Stimulated activated CD4-positive, alpha-beta T cell treated with anti-CD3 and anti-CD28 coated beads, Interleukin-2, amount 100 ng/mL, for 4 hours (primary cell): ENCODE measurements around the gene ABHD6.
"Not testable (repeated sequence)": the region's sequence is repeated elsewhere in the genome, so short reads cannot be mapped to it uniquely, and the experiment has no call there.

Experiments
- DNase-seq: peaks from one replicate; pipeline ENCODE4 v3.0.0-alpha.2; 2020; ENCODE audit warnings: low read depth

Gene ABHD6, protein sequence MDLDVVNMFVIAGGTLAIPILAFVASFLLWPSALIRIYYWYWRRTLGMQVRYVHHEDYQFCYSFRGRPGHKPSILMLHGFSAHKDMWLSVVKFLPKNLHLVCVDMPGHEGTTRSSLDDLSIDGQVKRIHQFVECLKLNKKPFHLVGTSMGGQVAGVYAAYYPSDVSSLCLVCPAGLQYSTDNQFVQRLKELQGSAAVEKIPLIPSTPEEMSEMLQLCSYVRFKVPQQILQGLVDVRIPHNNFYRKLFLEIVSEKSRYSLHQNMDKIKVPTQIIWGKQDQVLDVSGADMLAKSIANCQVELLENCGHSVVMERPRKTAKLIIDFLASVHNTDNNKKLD

DNA sequence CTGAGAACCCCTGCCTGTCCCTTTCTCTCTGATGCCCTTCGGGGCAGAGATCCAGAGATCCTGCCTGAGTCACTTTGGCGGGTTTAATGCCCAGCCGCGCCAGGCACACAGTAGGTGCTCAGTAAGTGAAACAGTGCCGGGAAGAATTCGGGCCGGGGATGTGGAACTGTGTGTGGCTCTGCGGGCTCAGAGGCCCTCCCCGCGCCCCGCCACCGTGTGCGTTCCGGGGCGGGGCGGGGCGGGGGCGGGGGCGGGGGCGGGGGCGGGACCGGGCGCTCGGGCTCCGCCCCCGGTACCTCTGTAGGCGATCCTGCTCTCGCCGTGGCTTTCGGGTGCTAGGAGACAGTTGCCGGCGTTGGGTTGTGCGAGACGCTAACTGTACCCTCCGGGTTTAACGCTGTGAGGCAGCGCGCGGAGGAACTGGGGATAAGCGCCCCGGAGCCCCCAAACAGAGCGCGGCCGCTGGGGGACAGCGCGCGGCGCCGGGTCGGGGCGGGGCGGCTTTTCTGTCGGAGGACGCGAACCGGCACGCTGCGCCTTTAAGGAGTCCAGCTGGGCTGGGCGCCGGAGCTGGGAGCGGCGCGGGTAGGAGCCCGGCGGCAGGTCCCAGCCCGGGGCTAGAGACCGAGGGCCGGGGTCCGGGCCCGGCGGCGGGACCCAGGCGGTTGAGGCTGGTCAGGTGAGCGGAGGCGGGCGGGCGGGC lies at the start of gene ABHD6:
TSS of gene ABHD6 (plus strand) at position 555 of the 703 bp plus-strand sequence. CDS start 18,795 bp downstream, outside the sequence.
- DNase-seq, result peak; percentile 64

DNA sequence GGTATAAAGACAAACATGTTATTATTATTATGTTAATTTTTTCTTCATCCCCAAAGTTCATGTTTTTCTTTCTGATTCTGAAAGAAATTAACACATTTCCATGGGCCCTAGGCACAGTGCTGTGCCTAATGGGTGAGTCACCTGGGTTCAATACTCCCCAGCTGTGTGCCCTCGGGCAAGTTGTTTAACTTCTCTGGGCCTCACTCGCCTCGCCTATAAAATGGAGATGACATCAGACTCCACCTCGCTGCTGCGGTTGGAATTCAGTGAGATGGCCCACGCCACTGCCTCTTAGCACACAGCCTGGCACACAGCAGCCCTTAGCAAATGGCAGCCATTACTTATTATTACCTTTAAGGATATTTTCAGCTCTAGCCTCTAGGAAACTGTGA lies 49.4 kb upstream of the ABHD6 start:
- DNase-seq, result no peak

DNA sequence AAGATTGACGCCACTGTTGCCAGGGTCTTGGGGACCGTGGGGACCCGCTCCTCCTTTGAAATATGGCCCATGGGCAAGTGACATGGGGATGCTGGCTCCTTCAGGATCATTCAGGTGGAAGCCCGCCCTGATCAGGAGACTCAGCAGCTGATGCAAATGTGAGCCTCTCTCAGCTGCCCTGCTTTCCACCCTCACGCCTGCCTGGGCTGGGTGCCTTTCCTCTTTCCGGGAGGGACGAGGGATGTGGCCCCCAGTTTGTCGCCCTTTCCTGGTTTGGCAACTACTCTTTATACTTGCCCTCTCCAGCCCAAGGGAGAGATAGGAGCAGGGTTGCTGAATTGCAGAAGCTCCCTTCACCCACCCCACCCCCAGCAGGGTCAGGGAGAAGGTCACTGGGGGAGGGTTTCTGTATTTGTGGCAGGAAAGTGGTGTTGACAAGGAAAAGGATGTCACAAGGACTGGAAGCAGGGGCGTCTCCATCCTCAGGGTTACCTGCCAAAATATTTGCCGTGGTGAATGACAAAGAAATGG lies 48.6 kb upstream of the ABHD6 start:
- DNase-seq, result no peak

DNA sequence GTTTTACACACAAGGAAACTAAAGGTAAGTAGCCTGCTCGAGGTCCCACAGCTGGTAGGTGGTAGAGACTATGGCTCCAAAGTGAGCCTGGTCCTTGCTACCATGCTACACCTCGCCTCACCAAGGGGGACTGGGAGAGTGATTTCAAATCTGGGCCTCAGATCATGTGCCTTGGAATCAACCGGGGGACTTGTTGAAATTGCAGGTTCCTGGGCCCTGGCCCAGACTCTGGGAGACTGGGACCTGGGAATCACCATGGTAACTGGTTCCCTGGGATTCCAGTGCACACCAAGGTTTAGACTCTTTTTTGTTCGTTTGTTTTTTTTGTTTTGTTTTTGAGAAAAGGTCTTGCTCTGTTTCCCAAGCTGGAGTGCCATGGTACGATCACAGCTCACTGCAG lies 47.9 kb upstream of the ABHD6 start:
- no peak for DNase-seq

DNA sequence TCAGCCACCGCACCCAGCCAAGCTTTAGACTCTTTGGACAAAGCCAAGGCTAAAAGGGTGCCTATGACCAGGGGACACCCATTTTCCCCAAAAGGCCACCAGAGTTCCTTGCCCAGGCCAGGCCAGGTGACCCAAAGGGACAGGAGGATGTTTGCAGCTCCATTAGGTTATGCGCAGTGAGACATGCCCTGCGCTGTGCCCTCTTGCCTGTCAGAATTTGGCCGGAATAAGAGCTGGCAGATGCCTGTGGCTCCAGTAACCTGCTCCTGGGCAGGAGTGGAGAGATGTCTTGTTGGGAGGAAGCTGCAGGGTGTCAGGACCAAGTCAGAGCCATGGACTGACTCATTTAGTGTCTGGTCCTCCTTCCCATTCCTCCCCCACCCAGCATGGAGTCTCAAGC lies 47.3 kb upstream of the ABHD6 start:
- DNase-seq, result no peak

GRCh38 chr3:58190882-58191281 lies 46.7 kb upstream of the ABHD6 start:
- no peak for DNase-seq

DNA sequence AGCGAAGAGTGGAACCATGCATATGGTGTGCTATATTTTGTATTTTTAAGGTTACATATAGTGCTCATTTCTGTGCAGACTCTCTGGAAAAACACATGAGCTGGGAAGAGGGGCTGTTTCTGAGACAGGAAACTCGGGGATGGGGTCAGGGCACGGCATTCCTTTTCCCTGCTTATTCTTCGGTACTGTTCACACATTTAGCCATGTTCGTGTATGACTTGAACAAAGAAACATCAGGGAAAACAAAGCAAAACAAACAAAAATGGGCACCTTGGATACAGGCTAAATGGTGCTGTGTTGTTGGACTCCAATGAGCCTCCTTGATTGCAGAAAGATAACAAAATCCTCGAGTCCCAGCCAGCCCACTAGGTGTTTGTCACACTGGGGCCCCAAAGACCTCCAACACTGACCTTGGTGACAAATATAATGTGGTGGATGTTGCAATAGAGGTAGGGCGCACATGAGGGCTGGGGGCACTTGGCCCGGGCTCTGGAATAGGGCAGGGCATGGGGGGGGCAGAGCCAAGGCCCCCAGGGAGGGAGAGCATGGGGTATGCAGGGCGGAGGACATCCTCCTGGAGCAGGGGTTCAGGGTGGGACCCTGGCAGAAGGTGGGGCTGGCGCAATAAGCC lies 46.1 kb upstream of the ABHD6 start:
- DNase-seq, result no peak

DNA sequence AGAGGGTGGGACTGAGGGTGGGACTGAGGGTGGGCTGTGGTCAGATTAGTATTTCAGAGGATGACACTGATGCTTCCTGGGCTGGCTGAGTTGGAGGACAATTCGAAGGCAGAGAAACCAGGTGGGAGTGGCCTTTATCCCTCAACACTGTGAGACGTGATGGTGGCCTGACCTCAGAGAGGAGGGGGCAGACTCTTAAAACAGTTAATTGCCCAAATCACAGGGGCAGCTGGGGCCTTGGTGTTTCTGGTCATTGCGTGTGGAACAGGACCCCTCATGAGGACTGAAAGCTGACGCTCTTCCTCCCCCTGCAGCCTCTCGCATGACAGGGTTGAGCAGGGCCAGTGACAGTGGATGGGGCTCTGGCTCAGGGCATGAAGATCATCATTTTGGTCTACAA lies 45.5 kb upstream of the ABHD6 start:
- no peak for DNase-seq

- no peak for DNase-seq
Observed at GRCh38 chr3:58193682-58194407, 43.7 kb upstream of the ABHD6 start.

GRCh38 chr3:58197588-58197987 lies 40.0 kb upstream of the ABHD6 start:
- DNase-seq, result no peak

DNA sequence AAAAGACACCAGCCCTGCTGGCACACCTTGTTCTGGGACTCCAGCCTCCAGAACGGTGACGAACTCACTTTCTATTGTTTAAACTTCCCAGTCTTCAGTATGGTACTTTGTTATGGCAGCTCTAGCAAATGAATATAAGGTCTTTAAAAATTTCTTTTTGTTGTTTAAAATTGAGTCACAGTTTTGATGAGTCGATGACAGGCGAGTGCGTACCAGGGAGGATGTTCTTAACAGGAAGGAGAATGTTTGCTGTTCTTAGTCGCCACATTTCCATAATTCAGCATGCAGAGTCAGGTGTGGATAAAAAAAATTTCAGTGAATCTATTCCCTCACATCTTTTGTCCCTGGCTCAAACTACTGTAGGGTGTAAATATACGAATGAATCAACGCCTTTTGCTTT lies 39.2 kb upstream of the ABHD6 start:
- no peak for DNase-seq

GRCh38 chr3:58198804-58199203 lies 38.8 kb upstream of the ABHD6 start:
- DNase-seq, result no peak

DNA sequence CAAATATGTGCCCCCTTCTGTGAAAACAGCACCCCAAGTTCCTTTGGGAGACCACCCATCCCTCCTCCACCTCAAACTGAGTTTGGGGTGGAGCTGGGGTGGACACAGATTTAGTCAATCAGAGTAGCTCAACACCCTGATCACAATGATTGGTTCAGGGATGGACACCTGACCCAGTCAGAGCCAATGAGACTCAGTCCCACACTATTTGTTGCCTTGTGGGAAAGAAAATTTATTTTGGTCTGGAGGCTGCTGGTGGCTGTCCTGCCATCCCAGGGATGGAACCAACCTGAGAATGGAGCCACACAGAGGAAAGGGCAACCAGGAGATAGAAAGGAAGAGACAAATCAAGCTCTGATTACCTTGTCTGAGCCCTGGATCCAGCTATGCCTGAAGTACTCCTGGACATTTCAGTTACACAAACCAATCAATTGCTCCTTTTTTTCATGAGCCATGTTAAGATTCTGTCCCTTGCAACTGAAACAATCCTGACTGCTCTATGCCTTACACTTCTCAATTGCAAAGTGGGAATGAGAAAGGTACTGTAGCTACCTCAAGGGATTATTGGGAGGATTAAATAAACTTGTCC lies 37.4 kb upstream of the ABHD6 start:
- no peak for DNase-seq

DNA sequence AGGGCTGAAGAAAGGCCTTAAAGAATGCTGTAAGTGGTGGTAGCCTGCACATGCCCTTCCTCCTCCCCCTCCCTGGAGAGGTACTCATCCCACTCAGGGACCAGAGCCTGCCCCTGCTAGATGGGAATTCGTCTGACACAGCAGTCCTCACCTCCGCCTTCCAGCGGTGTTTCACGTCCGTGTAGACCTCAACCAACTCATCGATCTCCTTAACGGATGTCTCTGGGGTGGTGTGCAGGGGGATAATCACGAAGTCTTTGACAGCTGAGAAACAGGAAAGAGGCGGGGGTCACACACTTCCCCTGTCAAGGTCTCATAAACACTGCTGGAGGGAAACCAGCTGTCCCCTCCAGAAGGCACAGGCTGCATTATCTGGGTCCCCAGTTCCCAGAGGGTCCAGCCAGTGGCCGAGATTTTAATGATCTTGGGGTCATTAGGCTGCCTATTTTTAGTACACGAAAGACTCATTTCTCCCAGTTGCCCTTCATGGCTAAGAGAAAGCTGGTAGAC lies 36.7 kb upstream of the ABHD6 start:
- DNase-seq, result no peak

DNA sequence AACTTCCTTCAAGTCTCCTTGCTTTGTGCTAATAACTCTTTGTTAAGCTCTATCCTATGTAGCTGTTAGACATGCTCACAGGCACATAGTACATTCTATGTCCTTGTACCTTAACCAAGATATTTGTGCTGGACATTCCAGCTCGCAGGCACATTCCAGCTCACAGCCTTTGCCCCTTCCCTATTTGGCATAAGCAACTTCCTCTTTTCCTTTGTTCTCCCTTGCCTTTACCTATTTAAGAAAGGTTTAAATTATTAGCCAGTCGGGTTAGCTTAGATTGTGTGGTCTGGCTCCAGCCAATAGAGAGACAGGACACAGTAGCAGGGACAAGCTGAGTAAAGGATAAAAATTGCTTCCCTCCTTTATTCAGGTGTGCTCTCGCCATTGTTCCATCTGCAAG lies 36.1 kb upstream of the ABHD6 start:
- DNase-seq, result not testable (repeated sequence)

- DNase-seq, result no peak
Observed at GRCh38 chr3:58202917-58203360, 34.7 kb upstream of the ABHD6 start.

DNA sequence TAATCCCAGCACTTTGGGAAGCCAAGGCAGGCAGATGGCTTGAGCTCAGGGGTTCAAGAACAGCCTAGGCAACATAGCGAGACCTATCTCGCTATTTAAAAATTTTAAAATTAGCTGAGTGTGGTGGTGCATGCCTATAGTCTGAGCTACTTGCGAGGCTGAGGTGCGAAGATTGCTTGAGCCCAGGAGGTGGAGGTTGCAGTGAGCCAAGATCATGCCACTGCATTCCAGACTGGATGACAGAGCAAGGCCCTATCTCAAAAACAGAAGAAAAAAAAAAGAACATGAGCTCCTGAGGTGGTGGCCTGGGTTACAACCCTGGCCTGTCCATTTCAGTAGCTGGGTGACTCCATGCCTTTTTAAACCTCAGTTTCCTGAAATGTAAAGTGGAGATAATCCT lies 34.1 kb upstream of the ABHD6 start:
- no peak for DNase-seq

DNA sequence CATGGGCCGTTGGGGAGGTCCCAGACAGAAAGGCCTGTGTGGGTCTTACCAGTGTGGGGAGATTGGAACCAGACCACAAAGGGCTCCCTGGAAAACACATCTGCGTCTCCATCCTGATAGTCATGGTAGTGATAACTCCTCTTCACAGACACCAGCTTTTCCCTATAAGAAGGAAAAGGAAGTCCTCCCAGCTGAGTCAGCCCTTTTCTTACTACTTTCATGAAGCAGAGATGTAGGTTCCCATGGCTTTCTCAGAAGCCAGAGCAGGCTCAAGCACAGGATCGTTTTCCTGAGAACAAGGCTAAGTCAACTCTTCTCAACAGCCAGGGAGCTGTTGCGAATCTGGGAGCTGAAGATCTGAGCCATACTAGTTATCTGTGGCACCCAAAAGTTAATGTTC lies 32.9 kb upstream of the ABHD6 start:
- no peak for DNase-seq

DNA sequence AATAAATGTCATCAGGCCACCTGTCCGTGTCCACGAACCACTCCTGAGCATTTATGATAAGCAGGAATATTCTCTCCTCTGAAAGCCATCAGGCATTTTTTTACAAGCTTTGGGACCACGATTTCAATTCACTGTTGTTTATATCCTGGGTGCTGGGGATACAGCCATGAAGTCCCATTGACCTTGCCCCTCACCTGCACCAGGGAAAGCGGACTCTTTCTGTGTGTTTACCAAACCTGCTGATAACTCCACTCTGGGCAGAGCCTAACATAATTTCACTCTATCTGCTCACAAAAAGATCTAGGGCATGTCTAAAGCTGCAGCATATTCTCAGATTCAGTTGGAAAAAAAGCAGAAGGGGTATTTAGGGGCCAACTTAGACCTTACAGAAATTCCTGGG lies 31.6 kb upstream of the ABHD6 start:
- DNase-seq, result no peak

DNA sequence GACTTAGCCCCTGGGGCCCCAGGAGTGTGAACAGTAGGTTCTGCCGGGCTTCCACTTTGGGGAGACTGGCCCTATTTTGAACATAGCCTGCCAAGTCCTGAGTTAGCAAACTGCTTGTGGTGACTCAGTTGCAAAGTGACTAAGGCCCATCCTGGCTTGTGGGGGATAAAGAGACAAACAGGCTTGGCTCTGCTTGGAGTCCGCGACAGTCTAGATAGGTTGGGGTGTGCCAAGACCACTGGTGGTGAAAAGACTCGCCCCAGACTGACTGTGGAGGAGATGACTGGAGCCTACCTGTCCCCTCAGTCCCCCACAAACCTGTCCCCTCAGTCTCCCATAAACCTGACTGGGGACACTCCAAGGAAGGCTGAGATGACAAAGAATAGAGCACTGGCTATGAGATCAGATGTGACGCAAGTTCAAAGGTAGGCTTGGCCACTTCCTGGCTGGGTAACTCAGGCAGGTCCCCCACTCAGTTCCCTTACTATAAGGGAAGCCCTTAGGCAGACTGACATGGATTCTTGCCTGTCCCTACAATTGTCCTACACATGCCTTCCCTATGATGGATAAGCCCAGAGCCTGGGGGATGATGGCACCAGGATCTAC lies 31.1 kb upstream of the ABHD6 start:
- DNase-seq, result no peak

- DNase-seq, result no peak
Observed at GRCh38 chr3:58207954-58208353, 29.6 kb upstream of the ABHD6 start.
